ENCODE measurements around the gene PDILT. TPM values are rescaled to one million over a fixed set of nuclear protein-coding genes. Genes with fewer than 3 reads are reported as not detected.
"Not testable (repeated sequence)": the region's sequence is repeated elsewhere in the genome, so short reads cannot be mapped to it uniquely, and the experiment has no call there.

PDILT gene
- total and polyA plus RNA-seq, 9 donors: not detected

GRCh38 chr16:20325005-20325404, 79.5 kb downstream of the PDILT start:
- no peak overlapping the region for H3K4me3 ChIP-seq
- intact Hi-C loops (cut with DNase I): no loop called here
- H3K9me3 ChIP-seq: no peaks in the 10 kb centered on the region
- H3K27me3 ChIP-seq: no peaks in the 10 kb centered on the region
- no peak overlapping the region for H3K27ac ChIP-seq
- H3K4me1 ChIP-seq (ENCODE audit: insufficient read depth): no peaks in the 10 kb centered on the region
- no peak for DNase-seq
- 48 to 72% (median 53%) methylated on average over 3 of the region's 3 CpGs for WGBS, 3 donors
- TF ChIP-seq POLR2A (IDR thresholded peaks at IDR 0.05) (no peak), EP300 (IDR thresholded peaks at IDR 0.05) (no peak)
- TF ChIP-seq, protein P1, sequence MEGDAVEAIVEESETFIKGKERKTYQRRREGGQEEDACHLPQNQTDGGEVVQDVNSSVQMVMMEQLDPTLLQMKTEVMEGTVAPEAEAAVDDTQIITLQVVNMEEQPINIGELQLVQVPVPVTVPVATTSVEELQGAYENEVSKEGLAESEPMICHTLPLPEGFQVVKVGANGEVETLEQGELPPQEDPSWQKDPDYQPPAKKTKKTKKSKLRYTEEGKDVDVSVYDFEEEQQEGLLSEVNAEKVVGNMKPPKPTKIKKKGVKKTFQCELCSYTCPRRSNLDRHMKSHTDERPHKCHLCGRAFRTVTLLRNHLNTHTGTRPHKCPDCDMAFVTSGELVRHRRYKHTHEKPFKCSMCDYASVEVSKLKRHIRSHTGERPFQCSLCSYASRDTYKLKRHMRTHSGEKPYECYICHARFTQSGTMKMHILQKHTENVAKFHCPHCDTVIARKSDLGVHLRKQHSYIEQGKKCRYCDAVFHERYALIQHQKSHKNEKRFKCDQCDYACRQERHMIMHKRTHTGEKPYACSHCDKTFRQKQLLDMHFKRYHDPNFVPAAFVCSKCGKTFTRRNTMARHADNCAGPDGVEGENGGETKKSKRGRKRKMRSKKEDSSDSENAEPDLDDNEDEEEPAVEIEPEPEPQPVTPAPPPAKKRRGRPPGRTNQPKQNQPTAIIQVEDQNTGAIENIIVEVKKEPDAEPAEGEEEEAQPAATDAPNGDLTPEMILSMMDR (IDR thresholded peaks at IDR 0.05): no peak
- no peaks in the 10 kb centered on the region for H3K36me3 ChIP-seq

DNA sequence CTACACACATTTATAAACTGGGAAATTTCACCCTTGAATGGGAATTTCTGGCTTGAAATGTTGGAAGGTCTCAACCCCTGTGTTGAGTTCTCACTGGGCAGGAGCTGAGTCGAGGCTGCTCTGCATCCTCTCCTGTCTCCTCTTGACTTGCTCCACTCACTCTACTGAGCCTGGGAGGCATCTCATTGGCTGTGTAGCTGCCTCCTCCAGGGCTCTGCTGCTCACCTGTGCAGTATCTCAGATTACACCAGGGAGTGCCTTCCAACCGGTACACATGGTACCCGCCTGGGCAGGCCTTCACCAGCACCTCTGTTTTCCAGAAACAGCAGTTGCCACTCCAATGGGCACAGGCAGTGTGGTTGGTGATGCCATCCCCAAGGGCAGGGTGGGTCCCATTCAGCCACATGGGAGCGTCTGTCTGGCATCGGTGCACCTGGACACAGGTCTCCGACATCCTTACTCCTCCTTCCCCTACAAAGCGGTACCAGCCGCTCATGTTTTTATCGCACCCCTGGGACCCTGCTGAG, 80.9 kb downstream of the PDILT start:
- Histone ChIP-seq H3K9me3 (no peaks in the 10 kb centered on the region), H3K27ac (no peak overlapping the region), H3K27me3 (no peaks in the 10 kb centered on the region), H3K4me3 (no peak overlapping the region), H3K4me1 (ENCODE audit: insufficient read depth) (no peaks in the 10 kb centered on the region), H3K36me3 (no peaks in the 10 kb centered on the region)
- TF ChIP-seq EP300 (IDR thresholded peaks at IDR 0.05) (no peak), POLR2A (IDR thresholded peaks at IDR 0.05) (no peak)
- TF ChIP-seq, protein P1 (IDR thresholded peaks at IDR 0.05): no peak
- intact Hi-C loops (cut with DNase I): no loop called here
- 69 to 84% (median 80%) methylated on average over 9 of the region's 9 CpGs for WGBS, 3 donors
- DNase-seq: no peak

- Histone ChIP-seq H3K4me3 (no peak overlapping the region), H3K4me1 (ENCODE audit: insufficient read depth) (no peaks in the 10 kb centered on the region), H3K36me3 (no peaks in the 10 kb centered on the region), H3K27me3 (no peaks in the 10 kb centered on the region), H3K9me3 (no peaks in the 10 kb centered on the region), H3K27ac (no peak overlapping the region)
- TF ChIP-seq POLR2A (IDR thresholded peaks at IDR 0.05) (no peak), EP300 (IDR thresholded peaks at IDR 0.05) (no peak)
- TF ChIP-seq, protein P1 (IDR thresholded peaks at IDR 0.05): no peak
- intact Hi-C loops (cut with DNase I): no loop called here
- DNase-seq: no peak
- WGBS, 3 donors: 80 to 89% (median 83%) methylated on average over 4 of the region's 4 CpGs
Measured at GRCh38 chr16:20322696-20323095, 81.8 kb downstream of the PDILT start.

GRCh38 chr16:20321671-20322070, 82.9 kb downstream of the PDILT start:
- intact Hi-C loops (cut with DNase I): no loop called here
- H3K9me3 ChIP-seq: no peaks in the 10 kb centered on the region
- no peaks in the 10 kb centered on the region for H3K36me3 ChIP-seq
- no peak for DNase-seq
- H3K27ac ChIP-seq: no peak overlapping the region
- 78 to 83% (median 79%) methylated on average over 1 of the region's 1 CpG for WGBS, 3 donors
- TF ChIP-seq POLR2A (IDR thresholded peaks at IDR 0.05) (no peak), EP300 (IDR thresholded peaks at IDR 0.05) (no peak)
- TF ChIP-seq, protein P1 (IDR thresholded peaks at IDR 0.05): no peak
- no peaks in the 10 kb centered on the region for H3K4me1 ChIP-seq (ENCODE audit: insufficient read depth)
- H3K4me3 ChIP-seq: no peak overlapping the region
- no peaks in the 10 kb centered on the region for H3K27me3 ChIP-seq

GRCh38 chr16:20321051-20321450, 83.5 kb downstream of the PDILT start:
- H3K36me3 ChIP-seq; DNase-seq; H3K9me3 ChIP-seq; H3K27ac ChIP-seq; H3K4me3 ChIP-seq; H3K4me1 ChIP-seq (ENCODE audit: insufficient read depth); intact Hi-C loops (cut with DNase I); H3K27me3 ChIP-seq: not testable (repeated sequence)
- WGBS, 3 donors: 90 to 92% (median 91%) methylated on average over 2 of the region's 2 CpGs
